ENCODE data around the gene MFN2.

MFN2 gene

GRCh38 chr1:11940260-11940921, 39.9 kb upstream of the MFN2 start:
- H3K27ac ChIP-seq: no peak overlapping the region
- TF ChIP-seq, protein P1, sequence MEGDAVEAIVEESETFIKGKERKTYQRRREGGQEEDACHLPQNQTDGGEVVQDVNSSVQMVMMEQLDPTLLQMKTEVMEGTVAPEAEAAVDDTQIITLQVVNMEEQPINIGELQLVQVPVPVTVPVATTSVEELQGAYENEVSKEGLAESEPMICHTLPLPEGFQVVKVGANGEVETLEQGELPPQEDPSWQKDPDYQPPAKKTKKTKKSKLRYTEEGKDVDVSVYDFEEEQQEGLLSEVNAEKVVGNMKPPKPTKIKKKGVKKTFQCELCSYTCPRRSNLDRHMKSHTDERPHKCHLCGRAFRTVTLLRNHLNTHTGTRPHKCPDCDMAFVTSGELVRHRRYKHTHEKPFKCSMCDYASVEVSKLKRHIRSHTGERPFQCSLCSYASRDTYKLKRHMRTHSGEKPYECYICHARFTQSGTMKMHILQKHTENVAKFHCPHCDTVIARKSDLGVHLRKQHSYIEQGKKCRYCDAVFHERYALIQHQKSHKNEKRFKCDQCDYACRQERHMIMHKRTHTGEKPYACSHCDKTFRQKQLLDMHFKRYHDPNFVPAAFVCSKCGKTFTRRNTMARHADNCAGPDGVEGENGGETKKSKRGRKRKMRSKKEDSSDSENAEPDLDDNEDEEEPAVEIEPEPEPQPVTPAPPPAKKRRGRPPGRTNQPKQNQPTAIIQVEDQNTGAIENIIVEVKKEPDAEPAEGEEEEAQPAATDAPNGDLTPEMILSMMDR (conservative IDR thresholded peaks at IDR 0.05): no peak

DNA sequence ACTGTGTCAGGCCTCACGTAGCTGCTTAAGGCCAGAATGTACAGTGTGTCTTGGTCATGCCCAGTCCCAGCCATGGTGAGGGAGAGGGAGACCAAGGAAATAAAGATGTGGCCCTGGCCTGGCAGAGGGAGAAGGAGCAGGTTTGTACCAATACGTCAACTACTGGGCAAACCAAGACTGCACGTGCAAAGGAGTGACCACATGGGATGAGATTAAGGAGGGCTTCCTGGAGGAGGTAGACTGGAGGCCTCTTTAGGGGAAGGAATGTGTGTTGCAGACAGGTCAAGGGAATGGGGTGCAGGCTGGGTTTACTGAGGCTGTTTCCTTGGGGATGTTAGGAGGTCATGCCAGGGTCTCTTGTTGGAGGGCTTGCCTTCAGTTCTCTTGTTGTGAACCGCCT, 38.0 kb upstream of the MFN2 start:
- TF ChIP-seq, protein P1 (conservative IDR thresholded peaks at IDR 0.05): no peak

DNA sequence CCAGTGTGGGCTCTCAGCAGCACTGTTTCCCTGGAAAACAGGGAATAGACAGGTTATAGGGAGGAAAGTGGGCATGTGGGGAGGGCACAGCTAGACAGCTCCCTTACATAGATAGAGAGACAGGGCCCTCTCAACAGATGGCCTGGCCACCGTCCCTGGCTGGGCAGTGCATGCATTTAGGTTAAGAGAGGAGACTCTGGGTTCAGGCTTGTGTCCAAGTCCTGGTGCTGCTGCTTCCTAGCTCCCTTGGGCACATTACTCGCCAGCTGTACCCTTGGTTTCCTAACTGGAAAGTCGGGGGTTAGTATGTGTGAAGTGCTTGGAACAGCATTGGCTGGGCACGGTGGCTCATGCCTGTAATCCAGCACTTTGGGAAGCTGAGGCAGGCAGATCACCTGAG, 36.6 kb upstream of the MFN2 start:
- TF ChIP-seq, protein P1 (conservative IDR thresholded peaks at IDR 0.05): no peak
- H3K27ac ChIP-seq: no peak overlapping the region

More for the DNA sequence above, 38.0 kb upstream of the MFN2 start:
- H3K27ac ChIP-seq: no peak overlapping the region

DNA sequence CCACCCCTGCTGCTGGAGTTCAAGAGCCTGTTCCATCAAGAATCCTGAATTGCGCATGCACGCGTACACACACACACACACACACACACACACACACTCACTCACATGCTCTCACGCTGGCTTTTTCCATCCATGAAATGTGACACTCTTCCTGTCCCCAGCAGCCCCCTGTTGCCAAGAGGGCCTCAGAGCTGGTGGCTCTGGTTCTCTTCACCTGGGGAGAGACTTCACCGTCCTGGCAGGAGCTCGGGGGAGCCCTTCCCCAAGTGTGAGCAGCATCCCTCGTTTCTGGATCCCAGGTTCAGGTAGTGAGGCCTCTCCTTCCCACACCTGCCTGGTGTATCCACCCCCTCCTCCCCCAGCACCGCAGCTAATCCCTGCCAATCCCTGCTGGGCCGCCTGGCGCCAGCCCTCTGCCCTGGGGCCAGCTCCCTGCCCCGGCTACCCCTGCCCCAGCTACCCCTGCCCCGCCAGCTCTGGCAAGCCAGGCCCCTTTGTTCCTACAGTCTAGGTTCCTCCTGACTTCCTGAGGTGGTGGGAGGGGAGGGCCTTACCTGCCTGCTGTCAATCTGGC, 35.8 kb upstream of the MFN2 start:
- no peak overlapping the region for H3K27ac ChIP-seq
- TF ChIP-seq, protein P1 (conservative IDR thresholded peaks at IDR 0.05): no peak

DNA sequence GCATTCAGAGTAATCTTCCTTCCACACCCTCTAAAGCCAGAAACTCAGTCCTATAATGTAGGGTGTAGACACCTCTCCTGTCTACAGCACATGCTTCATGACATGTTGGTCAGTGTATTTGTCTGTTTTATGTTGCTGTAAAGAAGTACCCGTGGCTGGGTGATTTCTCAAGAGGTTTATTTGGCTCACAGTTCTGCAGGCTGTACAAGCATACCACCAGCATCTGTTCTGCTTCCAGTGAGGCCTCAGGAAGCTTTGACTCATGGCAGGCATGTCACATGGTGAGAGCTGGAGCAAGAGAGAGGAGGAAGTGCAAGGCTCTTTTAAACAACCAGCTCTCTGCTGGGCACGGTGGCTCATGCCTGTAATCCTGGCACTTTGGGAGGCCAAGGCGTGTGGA, 33.6 kb upstream of the MFN2 start:
- H3K27ac ChIP-seq: no peak overlapping the region
- TF ChIP-seq, protein P1 (conservative IDR thresholded peaks at IDR 0.05): no peak

GRCh38 chr1:11948822-11949458, 31.3 kb upstream of the MFN2 start:
- H3K27ac ChIP-seq: no peak overlapping the region
- TF ChIP-seq, protein P1 (conservative IDR thresholded peaks at IDR 0.05): no peak

DNA sequence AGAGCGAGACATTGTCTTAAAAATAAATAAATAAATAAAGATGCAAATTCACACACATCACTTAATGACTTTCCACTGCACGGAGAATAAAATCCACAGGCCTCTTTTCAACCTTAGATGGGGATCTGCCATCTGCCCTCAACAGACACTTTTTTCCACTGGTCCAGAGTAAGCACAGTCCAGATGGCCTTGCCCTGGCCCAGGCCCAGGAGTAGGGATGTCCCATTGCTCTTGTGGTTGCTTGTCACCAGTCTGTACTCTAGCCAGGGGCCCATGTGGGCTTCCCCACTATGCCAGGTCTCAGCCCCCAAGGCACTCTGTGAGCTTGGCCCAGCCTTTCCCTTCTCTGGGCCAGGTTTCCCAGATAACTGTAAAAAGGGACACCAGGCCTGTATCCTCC, 28.3 kb upstream of the MFN2 start:
- H3K27ac ChIP-seq: no peak overlapping the region
- TF ChIP-seq, protein P1 (conservative IDR thresholded peaks at IDR 0.05): no peak

Data from VCaP (cell line).